Eye (tissue), 1 donor: Measurements from ENCODE around the gene CAPN15.
A peak's percentile ranks its signal among the peaks of the same experiment; 100 is the strongest.

ENCODE experiments used
- DNase-seq: peaks from one replicate; pipeline ENCODE4 v3.0.0-alpha.2; 2015

Gene CAPN15

DNA sequence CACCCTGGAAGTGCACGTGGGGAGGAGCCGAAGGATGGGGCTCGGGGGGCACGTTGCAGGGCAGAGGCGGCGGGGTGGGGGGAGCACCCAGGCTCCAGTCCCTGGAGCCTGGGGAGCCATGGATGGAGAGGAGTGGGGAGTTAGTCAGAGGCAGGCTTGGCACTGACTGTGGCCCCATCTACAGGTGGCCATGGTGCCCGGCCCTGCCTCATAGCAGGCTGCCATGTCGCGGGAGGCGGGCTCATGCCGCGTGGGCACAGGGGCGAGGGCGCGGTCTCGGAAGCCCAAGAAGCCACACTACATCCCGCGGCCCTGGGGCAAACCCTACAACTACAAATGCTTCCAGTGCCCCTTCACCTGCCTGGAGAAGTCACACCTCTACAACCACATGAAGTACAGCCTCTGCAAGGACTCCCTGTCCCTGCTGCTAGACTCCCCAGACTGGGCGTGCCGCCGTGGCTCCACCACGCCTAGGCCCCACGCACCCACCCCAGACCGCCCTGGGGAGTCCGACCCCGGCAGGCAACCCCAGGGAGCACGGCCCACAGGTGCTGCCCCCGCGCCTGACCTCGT, 35.6 kb downstream of the CAPN15 start:
- DNase-seq = no peak

DNA sequence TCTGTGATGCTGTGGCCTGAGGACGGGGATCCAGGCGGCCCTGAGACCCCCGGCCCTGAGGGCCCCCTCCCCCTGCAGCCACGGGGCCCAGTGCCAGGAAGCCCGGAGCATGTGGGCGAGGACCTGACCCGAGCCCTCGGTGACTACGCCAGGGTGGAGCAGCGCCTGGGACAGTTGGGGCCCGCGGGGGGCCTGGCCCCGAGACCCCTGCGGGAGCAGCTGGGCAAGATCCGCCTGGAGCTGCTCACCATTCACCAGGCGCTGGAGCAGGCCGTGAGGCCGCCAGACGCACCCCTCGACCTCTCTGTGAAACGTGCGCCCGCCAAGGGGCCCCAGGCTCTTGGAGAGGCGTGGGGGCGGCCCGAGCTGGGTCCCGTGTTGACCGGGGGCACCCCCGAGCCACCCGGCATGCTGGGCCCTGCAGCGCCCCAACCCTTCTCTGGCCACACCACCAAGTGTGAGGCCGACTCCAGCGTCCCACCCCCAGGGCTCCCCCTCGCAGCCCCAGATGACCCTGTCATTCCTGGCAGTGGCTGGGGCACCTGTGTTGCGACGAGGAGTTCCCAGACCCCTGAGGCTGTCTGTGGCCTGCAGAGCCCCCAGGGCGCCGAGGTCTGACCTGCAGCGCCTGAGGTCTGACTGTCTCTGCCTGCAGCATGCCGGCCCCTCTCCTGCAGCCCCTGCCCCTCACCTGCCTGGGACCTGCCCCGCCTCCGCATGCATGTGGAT, 37.3 kb downstream of the CAPN15 start:
- peak; percentile 12 for DNase-seq

DNA sequence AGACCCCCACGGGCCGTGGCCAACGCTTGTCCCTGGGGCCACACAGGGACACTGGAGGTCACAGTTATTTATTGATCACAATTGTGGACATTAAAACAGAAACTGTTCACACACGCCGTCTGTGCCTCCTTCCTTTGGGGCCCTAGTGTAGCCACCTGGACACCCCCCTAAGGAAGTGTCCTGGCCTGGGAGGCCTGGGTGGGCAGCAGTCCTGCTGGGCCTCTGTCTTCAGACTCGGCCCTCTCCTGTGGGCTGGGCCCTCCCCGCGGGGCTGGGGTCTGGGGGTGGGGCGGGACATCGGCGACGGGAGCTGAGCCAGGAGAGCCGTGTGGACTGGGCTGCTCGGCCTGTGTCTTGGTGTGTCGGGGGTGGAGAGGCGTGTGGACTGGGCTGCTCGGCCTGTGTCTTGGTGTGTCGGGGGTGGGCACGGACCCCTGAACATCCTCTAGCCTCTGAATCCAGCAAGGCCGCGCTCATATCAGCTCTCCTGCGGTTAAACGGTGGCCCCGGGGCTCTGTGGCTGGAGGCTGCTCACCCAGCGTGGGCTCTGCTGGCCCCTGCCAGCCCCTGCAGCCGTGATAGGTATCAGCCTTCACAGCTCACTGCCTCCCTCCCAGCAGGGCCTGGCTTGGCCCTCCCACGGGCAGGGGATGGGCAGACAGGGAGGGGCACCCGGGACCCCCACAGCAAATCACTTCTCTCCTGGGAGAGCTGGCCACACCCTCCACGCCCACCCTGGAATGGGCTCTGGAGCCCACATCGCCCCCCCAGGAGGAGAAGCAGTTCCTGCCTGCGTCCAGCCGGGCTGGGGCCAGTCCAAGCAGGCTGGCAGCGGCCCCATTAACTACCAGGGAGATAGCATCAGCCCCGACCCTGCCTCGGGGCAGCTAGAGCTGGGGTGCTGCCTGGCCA, 38.2 kb downstream of the CAPN15 start:
- DNase-seq = peak; percentile 41

DNA sequence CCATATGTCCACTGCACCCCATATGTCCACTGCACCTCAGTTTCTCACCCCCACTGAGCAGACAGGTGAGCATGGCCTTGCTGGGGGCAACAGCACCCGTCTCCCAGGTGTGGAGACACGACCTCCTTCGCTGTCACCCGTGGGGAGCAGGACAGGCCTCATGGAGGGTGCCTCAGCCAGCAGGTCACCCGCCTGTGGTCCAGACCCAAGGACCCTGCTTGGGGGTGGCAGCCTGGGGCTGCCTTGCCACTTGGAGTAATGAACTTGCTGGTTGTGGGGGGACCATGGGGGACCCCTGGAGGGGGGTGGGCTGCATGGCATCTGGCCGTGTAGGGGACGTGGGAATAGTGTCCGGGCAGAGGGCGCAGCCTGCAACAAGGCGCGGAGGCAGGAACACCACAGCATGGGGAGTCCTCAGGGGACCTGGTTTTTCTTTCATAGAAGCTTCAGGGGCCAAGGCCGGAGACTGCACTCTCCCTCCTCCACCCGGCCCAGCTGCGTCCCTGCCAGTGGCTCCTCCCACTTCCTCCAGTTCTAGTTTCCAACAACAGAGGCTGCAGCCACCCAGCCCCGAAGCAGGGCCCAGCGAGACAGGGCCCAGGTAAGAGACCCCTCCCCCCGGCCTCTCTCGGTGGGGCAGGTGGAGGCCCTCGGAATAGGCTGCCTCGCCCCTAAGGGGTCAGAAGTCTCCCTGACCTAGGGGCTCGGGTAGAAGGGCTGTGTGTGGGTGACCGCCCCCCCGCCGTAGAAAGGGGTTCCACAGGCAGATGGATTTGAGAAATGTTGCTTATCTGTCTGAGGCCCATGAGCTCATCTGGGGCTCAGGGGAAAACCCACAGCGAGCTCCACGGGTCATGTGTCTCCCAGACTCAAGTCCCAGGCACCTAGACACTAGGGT, 39.2 kb downstream of the CAPN15 start, which contains the start of gene NHLRC4:
Gene NHLRC4, plus strand, starts transcription at position 531 of the 898 bp plus-strand sequence. CDS start 1,043 bp downstream, outside the sequence.
- DNase-seq = peak; percentile 87

DNA sequence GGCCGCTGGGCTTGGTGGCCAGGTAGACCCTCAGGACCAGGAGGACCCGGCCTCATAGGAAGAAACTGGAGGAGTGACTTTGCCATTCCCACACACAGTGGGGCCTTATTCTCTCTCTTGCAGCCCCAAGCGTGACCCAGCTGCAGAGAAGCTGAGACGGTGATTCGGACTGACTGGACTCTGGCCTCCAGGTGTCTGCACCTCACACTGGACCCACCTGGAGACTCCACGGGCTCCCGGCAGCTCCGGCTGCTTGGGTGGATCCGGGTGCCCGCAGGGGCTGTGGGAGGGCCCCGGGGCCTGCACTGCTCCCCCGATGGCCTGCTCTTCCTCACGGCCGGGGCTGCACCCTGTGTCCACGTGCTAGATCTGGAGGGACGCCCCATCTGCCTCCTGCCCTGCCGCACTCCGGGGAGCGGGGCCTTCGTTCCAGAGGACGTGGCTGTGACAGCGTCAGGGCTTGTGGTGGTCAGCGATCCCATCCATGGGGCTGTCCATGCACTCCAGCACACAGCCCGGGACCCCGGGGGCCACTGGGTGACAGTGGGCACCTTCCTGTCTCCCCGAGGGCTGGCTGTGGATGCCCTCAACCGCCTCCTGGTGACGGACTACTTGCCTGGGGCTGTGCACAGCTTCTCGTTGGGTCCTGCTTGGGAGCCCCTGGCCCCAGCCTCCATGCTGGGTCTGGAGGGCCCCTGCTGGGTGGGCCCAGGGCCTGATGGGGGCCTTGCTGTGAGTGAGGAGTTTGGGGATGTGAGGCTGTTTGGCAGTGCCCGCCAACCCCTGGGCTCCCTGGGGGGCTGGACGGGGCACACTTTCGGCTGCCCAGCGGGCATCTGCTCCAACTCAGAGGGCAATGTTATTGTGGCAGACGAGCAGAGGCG, 40.1 kb downstream of the CAPN15 start:
- no peak for DNase-seq

DNA sequence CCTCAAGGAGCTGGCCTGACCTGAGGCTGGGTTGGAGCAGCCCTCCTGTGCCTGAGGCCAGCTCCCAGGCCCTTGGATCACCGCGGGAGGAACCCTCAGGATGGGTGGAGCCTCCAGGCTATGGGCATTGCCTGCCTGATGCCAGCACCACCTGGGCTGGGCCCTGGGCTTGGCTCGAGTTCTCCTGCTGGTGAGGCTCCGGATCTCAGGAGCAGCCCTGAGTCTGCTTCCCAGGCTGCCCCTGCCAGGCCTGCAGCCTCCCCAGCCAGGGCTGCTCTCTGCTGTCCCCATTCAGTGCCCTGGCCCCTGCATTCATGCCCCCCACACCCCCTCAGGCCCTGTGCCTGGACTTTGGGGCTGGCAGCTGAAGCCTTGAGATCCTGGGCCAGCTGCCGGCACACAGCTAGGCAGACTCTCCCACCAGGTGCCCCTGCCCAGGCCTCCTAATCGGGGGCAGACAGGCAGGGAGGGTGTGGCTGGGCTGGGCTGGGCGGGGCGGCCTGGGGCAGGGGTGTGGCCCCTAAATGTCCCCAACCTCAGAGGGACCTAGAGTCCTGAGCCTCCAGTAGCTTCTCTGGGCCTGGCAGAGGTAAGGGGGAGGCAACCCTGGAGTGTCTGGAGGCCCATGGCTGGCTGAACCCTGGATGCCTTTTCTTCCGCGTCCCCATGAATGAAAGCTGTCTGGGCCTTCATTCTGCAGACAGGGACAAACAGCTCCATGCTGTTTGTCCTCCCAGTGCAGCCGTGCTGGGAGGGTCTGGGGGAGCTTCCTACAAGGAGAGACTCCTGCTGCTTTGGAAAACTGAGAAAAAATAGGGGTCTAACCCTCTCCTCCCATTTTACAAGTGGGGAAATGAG, 41.1 kb downstream of the CAPN15 start:
- DNase-seq = no peak

DNA sequence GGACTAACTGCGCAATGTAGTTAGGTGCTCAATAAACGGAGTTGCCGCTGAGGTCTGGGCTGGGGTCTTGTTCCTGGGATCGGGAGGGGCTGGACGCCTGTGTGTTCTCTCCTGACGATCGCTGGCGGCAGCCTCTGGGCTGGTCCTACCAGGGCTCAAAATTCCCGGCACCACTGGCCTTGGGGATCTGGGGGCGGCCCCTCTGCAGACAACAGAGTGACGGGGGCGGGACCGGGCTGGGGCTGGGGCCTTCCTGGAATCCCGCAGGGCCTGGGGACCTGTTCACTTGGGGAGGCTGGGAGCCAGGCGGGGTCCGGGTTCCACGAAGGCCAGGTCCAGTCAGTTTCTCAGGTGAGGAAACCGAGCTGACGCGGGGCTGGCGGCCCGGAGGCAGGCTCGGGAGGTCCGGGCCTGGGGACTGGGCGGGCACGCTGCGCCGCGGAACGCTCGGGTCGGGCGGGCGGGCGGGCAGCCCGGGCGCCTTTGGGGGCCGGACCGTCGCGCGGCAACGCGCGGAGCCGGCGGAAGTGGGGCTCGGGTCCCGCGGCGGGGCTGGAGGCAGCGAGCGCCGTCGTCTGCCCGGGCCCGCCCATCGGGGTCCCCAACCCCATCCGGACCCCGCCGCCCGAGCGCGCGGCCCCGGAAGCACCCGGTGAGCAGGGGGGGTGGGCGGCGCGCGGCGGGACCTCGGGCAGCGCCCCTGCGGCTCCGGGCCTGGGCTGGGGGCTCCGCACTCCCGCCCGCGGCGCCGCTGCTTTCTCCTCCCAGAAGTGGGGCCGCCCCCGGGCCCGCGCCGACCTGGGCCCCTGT, 42.1 kb downstream of the CAPN15 start, which contains the start of gene PIGQ:
Gene PIGQ, plus strand, starts transcription at position 524 of the 810 bp plus-strand sequence. CDS start 4,107 bp downstream, outside the sequence.
- DNase-seq = peak; percentile 77

DNA sequence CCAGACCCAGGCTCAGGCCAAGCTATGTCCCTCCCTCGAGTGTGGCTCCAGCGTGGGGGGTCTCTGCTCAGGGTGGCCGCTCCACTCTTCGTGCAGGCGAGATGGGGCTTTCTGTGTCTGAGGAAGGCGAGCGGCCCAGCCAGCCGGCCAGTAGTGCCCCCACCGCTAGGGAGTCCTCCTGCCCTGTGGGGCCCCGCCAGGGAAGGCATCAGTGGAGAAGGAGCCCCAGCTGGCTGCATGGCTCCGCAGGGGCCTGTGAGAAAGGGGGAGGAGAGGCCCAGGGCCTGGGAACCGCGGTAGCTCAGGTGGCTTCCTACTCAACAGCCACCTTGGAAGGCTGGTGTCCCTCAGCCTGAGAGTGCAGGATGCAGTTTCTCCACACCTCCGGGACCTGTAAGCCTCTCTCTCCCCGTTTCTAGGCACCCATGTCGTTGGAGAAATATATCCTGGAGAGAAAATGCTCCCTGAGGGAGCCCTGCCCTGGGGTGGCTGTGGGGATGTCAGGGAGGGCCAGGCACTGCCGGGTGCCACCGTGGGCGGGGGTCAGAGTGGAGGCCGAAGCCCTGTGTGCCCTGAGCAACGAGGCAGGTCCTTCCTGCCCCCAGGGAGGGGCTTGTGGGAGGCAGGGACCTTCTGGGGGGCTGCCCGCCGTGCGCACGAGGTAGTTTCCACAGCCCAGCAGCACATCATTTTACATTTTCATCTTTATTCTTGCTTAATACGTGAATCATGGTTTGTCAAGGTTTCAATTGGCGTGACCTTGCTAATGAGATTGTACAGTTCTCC, 45.5 kb downstream of the CAPN15 start:
- DNase-seq = no peak

DNA sequence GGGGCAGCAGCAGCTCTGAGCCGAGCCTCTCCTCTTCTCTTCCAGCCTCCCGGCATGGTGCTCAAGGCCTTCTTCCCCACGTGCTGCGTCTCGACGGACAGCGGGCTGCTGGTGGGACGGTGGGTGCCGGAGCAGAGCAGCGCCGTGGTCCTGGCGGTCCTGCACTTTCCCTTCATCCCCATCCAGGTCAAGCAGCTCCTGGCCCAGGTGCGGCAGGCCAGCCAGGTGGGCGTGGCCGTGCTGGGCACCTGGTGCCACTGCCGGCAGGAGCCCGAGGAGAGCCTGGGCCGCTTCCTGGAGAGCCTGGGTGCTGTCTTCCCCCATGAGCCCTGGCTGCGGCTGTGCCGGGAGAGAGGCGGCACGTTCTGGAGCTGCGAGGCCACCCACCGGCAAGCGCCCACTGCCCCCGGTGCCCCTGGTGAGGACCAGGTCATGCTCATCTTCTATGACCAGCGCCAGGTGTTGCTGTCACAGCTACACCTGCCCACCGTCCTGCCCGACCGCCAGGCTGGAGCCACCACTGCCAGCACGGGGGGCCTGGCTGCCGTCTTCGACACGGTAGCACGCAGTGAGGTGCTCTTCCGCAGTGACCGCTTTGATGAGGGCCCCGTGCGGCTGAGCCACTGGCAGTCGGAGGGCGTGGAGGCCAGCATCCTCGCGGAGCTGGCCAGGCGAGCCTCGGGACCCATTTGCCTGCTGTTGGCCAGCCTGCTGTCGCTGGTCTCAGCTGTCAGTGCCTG, 46.7 kb downstream of the CAPN15 start:
- DNase-seq = no peak

DNA sequence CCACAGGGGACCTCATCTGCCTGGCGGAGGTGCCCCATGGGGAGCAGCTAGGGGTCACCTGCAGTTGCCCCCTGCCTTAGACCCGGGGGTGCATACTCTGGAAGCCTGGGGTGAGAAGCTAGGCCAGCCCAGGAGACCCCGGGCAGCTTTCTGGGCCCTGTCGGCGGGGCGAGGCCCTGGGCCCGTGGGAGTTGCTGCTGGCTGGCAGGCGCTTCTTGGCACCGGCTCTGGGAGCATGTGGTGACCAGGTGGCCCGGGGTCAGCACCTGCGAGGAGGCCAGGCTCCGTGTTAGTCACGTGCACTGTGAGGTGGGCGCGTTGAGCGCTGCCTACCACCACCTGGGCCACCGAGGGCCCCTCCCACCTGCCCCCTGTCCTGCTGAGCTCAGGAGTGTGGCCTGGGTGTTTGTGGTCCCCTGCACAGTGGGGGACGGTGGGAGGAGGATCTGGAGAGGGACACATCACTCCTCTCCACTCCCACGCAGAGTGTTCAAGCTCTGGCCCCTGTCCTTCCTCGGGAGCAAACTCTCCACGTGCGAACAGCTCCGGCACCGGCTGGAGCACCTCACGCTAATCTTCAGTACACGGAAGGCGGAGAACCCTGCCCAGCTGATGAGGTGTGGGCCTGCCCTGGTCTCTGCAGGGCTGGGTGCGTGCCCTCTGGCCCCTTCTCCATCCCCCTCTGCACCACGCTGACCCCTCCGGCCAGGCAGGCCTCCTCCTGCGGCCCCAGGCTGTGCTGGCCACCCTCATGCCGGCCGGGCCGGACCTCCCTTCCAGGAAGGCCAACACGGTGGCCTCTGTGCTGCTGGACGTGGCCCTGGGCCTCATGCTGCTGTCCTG, 48.1 kb downstream of the CAPN15 start:
- DNase-seq = no peak

DNA sequence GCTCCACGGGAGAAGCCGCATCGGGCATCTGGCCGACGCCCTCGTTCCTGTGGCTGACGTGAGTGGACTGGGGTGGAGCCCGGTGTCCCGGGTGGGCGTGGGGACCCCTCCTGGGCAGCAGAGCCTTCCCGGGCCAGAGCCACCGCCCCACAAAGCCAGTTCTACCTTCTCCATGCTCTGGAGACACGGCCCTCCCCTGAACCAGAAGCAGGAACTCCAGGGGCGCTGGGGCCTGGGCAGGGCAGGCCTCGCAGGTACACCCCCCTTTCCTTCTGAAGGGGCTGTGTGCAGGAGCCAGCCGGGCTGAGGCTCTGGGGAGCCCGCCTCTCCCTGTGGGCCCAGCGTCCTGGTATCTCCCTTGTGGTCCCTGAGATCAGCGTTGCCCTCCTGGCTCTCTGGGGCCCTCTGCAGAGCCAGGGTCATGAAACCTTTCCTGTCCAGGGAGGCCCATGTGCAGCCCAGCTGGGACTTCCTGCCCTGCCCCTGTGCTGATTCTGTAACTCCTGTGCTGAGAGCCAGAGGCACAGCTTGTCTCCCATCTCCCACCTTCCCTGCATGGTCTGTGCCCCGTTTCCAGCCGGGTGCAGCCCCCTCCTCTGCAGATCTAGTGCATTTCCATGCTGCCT, 48.8 kb downstream of the CAPN15 start:
- DNase-seq = no peak

DNA sequence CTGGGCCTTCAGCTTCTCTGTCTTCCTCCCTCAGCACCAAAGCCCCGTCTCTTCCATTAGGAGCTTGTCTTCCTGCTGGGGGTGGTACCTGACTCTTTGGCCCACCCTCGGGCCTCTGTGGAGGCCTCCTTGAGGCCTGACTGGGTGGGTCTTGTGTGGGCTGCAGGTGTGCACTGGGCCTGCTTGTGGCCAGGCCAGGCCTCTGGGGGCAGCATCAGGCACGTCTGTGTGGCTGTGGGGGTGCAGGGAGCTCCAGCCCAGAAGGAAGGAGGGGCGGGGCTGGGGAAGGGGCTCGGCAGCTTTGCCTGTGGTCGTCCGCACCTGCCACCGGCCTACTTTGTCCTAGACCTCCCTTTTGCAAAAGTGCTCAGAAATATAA, 49.3 kb downstream of the CAPN15 start:
- DNase-seq = peak; percentile 47

DNA sequence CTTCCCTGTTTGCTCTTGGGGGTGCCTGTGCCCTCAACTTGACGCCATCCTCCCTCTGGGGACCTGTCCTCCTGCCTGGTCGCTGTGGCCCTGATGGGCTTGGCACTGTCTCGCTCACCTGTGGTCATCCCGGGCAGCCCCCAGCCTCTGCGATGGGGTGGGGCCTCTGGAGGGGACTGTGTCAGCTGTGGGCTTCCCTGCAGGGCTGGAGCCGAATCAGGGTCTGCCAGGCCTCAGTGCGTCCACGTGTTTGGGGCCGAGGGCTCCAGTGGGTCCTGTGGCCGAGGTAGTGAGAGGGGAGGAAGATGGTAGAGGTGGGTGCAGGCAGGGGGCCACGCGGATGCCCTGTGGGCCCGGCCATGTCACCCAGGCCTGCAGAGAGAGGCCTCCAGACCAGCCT, 50.3 kb downstream of the CAPN15 start:
- DNase-seq = no peak

DNA sequence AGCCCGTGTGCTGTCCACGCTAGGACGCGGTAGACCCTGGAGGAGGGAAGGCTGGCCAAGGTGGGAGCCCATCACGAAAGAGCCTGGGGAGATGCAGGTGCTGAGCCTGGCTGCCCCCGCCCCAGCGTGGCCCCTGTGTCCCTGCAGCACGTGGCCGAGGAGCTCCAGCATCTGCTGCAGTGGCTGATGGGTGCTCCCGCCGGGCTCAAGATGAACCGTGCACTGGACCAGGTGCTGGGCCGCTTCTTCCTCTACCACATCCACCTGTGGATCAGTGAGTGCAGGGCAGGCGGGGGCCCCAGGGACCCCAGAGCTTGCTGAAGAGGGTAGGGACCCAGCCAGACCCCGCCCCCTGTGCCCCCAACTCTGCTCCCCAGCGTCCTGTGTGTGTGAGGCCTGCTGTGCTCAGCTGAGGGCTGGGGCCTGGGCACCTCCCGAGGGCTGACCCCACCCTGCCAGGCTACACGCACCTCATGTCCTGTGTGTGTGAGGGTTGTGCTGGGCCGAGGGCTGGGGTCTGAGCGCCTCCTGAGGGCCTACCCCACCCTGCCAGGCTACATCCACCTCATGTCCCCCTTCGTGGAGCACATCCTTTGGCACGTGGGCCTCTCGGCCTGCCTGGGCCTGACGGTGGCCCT, 50.8 kb downstream of the CAPN15 start:
- no peak for DNase-seq

DNA sequence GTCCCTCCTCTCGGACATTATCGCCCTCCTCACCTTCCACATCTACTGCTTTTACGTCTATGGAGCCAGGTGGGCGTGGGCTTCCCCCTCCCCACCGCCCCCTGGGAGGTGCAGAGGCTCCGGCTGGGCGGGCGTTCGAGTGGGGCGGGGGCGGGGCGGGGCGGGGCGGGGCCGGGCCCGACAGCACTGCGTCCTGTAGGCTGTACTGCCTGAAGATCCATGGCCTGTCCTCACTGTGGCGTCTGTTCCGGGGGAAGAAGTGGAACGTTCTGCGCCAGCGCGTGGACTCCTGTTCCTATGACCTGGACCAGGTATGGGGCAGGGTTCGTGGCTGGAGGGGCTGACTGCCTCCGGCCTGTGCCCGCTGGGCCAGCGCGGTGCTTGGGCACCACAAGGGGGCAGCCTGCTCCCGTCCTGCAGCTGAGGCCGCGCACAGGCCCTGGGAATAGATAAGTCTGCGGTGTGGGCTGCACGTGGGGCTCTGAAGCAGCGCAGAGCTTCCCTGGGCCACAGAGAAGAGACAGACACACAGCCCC, 51.4 kb downstream of the CAPN15 start:
- peak; percentile 78 for DNase-seq
